Upper lobe of right lung (tissue), 1 donor: ENCODE data around the gene AQP5. TPM values are rescaled to one million over a fixed set of nuclear protein-coding genes. Genes with fewer than 3 reads are reported as not detected.

Source experiments
- ATAC-seq: fragments of 200-7000 bp; cut with Tn5 transposase; one replicate; pipeline ENCODE4 v1.9.1; 2020; ENCODE audit warnings: mild to moderate bottlenecking, moderate library complexity
- DNase-seq: peaks from one replicate; pipeline ENCODE4 v3.0.0-alpha.2; 2020
- H3K27ac ChIP-seq: fragments of 200-600 bp; one replicate; pipeline ENCODE4 v1.8.0; 2022
- H3K27me3 ChIP-seq: fragments of 200-600 bp; one replicate; pipeline ENCODE4 v1.8.0; 2022; ENCODE audit warnings: mild to moderate bottlenecking
- H3K36me3 ChIP-seq: fragments of 200-600 bp; one replicate; pipeline ENCODE4 v1.8.0; 2022
- H3K4me1 ChIP-seq: fragments of 200-600 bp; one replicate; pipeline ENCODE4 v1.8.0; 2022
- H3K4me3 ChIP-seq: fragments of 200-600 bp; one replicate; pipeline ENCODE4 v1.8.0; 2022; ENCODE audit warnings: mild to moderate bottlenecking
- H3K9me3 ChIP-seq: fragments of 200-600 bp; one replicate; pipeline ENCODE4 v1.8.0; 2022
- intact Hi-C: fragments of 100-400 bp; cut with DNase I; formaldehyde crosslinking; loops from one replicate; pipeline ENCODE4 v1.11.0; 2022
- total RNA-seq: library from RNA; stranded (reverse); fragmentation: NEBNext Ultra II Directional; extraction: Animal tissue kit (Norgen Biotek cat#: 25700); gene quantifications from one replicate; pipeline ENCODE4 v1.2.1, GENCODE V29; 2021
- TF ChIP-seq, protein P1 (sequence below): fragments of 200-600 bp; IDR thresholded peaks from one replicate; pipeline ENCODE4 v1.8.0; 2022; ENCODE audit warnings: antibody characterized with exemption
- donor health status: DM: no; HTN: yes; CAD: no; lungs with severe emphysema.

AQP5 gene
- total RNA-seq, 1 donor from 2014 or later: 14.3 TPM

DNA sequence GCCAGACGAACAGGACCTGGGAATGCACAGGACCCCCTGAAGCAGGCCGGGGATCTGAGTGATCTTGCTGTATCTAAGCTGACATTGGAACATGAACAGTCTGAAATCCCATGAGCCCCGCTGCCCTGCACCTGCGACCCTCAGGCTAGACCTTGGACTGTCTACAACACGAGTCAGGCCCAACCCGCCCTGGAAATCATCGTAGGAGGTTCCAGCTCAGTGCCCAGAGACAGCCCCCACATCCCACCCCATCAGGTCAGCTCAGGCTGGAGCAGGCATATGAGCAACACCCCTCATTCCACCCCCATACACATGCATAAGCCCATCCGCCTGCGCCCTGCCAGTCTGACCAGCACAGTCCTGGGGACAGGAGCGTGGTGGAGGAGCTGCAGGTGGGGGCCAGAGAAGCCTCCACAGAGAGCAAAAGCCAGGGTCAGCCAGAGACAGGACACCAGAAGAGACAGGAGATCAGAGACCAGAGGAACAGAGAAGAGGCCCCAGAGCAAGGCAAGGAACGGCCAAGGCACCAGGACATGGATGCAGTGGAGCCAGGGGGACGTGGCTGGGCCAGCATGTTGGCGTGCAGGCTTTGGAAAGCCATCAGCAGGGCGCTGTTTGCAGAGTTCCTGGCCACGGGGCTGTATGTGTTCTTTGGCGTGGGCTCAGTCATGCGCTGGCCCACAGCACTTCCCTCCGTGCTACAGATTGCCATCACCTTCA lies 11.1 kb downstream of the AQP5 start, which contains the start of gene AQP6:
TSS of gene AQP6 (plus strand) at position 307 of the 720 bp plus-strand sequence. CDS start at position 534, 227 bp downstream.
- DNase-seq: peak; percentile 58

DNA sequence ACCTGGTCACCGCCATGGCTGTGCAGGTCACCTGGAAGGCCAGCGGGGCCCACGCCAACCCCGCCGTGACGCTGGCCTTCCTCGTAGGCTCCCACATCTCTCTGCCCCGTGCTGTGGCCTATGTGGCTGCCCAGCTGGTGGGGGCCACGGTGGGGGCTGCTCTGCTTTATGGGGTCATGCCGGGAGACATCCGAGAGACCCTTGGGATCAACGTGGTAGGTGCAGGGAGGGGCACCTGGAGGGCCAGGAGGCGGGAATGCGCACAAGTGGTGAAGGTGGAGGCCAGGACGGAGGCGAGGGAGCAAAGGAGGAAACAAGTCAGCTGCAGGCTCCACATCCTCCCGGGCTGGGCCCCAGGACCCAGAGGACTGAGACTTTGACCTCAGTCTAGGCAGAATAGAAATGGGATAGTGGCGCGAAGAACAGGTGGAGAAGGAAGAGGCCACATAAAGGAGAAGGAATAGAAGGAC lies 11.7 kb downstream of the AQP5 start:
- peak; percentile 58 for DNase-seq
- TF ChIP-seq, protein P1, sequence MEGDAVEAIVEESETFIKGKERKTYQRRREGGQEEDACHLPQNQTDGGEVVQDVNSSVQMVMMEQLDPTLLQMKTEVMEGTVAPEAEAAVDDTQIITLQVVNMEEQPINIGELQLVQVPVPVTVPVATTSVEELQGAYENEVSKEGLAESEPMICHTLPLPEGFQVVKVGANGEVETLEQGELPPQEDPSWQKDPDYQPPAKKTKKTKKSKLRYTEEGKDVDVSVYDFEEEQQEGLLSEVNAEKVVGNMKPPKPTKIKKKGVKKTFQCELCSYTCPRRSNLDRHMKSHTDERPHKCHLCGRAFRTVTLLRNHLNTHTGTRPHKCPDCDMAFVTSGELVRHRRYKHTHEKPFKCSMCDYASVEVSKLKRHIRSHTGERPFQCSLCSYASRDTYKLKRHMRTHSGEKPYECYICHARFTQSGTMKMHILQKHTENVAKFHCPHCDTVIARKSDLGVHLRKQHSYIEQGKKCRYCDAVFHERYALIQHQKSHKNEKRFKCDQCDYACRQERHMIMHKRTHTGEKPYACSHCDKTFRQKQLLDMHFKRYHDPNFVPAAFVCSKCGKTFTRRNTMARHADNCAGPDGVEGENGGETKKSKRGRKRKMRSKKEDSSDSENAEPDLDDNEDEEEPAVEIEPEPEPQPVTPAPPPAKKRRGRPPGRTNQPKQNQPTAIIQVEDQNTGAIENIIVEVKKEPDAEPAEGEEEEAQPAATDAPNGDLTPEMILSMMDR: no peak
- Histone ChIP-seq H3K36me3 (no peaks in the 10 kb centered on the region), H3K4me3 (no peak overlapping the region), H3K27ac (no peak overlapping the region), H3K4me1 (no peaks in the 10 kb centered on the region), H3K27me3 (no peaks in the 10 kb centered on the region), H3K9me3 (no peaks in the 10 kb centered on the region)
- ATAC-seq: no peak
- intact Hi-C loops: no loop called here

More for the DNA sequence above, 11.1 kb downstream of the AQP5 start, which contains the start of gene AQP6:
- no peak for ATAC-seq
- no peak within 1 kb of the TSS for H3K27ac ChIP-seq
- TF ChIP-seq, protein P1: no peak
- H3K9me3 ChIP-seq: no peaks in the 10 kb centered on the region
- intact Hi-C loops: no loop called here
- no peaks in the 10 kb centered on the region for H3K36me3 ChIP-seq
- no peaks in the 10 kb centered on the region for H3K4me1 ChIP-seq
- H3K27me3 ChIP-seq: no peaks in the 10 kb centered on the region
- no peak within 1 kb of the TSS for H3K4me3 ChIP-seq

GRCh38 chr12:49974231-49974675 lies 12.6 kb downstream of the AQP5 start:
- intact Hi-C loops: no loop called here
- peak; percentile 85 for DNase-seq
- H3K9me3 ChIP-seq: no peaks in the 10 kb centered on the region
- H3K27me3 ChIP-seq: no peaks in the 10 kb centered on the region
- TF ChIP-seq, protein P1: peak; percentile 53
- no peak overlapping the region for H3K4me3 ChIP-seq
- no peaks in the 10 kb centered on the region for H3K36me3 ChIP-seq
- ATAC-seq: peak; percentile 86
- no peak overlapping the region for H3K27ac ChIP-seq
- H3K4me1 ChIP-seq: no peaks in the 10 kb centered on the region

- ATAC-seq (no peak), DNase-seq (peak; percentile 53)
- Histone ChIP-seq H3K36me3 (no peaks in the 10 kb centered on the region), H3K4me3 (no peak overlapping the region), H3K27ac (no peak overlapping the region), H3K27me3 (no peaks in the 10 kb centered on the region), H3K9me3 (no peaks in the 10 kb centered on the region), H3K4me1 (no peaks in the 10 kb centered on the region)
- TF ChIP-seq, protein P1: no peak
- intact Hi-C loops: no loop called here
Measured at GRCh38 chr12:49974677-49975317, 13.1 kb downstream of the AQP5 start.

DNA sequence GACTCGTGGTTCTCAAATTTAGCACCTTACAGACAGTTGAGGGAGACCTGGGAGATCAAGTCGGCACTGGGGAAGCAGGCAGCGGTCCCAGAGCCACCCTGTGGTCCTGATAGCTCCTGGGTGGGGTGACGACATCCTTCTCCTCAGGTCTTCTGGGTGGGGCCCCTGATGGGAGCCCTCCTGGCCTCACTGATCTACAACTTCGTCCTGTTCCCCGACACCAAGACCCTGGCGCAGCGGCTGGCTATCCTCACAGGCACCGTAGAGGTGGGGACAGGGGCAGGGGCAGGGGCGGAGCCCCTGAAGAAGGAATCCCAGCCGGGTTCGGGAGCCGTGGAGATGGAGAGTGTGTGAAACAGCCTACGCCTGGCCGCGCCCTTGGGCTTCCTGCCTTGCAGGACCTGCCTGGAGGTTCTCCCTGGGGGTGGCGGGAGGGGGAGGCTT lies 13.7 kb downstream of the AQP5 start:
- Histone ChIP-seq H3K9me3 (no peaks in the 10 kb centered on the region), H3K36me3 (no peaks in the 10 kb centered on the region), H3K27ac (no peak overlapping the region), H3K4me1 (no peaks in the 10 kb centered on the region), H3K4me3 (no peak overlapping the region), H3K27me3 (no peaks in the 10 kb centered on the region)
- DNase-seq (peak; percentile 61), ATAC-seq (no peak)
- TF ChIP-seq, protein P1: no peak
- intact Hi-C loops: no loop called here
